Neutrophil (primary cell): ENCODE results near the gene ABCA3.

Source experiments
- H3K27ac ChIP-seq: fragments of 200-600 bp; sonication (generic); 2 replicates; pipeline ENCODE4 v1.5.1; 2016; ENCODE audit warnings: mild to moderate bottlenecking, moderate library complexity
- H3K27me3 ChIP-seq: fragments of 200-600 bp; sonication (generic); 2 replicates; pipeline ENCODE4 v1.6.0; 2016; ENCODE audit warnings: mild to moderate bottlenecking
- H3K36me3 ChIP-seq: fragments of 200-600 bp; sonication (generic); 2 replicates; pipeline ENCODE4 v1.5.1; 2017
- H3K4me1 ChIP-seq, 2 experiments: fragments of 200-600 bp in 1 of 2; sonication (generic) in 1 of 2; 1 replicate in 1 of 2; 2 replicates in 1 of 2; pipeline versions ENCODE4 v1.5.1 to v1.6.1; 2013 to 2016; ENCODE audit warnings: low read depth in 1 of 2, low read length in 1 of 2, mild to moderate bottlenecking in 1 of 2, moderate library complexity in 1 of 2; ENCODE audit not compliant: control insufficient read depth in 1 of 2, insufficient read depth in 1 of 2
- H3K4me3 ChIP-seq, 2 experiments: fragments of 200-600 bp in 1 of 2; sonication (generic) in 1 of 2; 1 replicate in 1 of 2; 2 replicates in 1 of 2; pipeline ENCODE4 v1.5.1; 2013 to 2016; ENCODE audit warnings: low read depth in 1 of 2, low read length in 1 of 2, mild to moderate bottlenecking in 1 of 2, moderate library complexity in 1 of 2
- H3K9me3 ChIP-seq: fragments of 200-600 bp; sonication (generic); 2 replicates; pipeline ENCODE4 v1.5.1; 2016
- TF ChIP-seq, protein P1 (sequence below): fragments of 200-600 bp; sonication (generic); IDR thresholded peaks from 2 replicates; pipeline ENCODE4 v1.5.1; 2016; ENCODE audit warnings: antibody characterized with exemption

ABCA3 gene

GRCh38 chr16:2331199-2331930, 9.2 kb downstream of the ABCA3 start:
- H3K4me3 ChIP-seq: no peak overlapping the region
- no peaks in the 10 kb centered on the region for H3K9me3 ChIP-seq
- TF ChIP-seq, protein P1, sequence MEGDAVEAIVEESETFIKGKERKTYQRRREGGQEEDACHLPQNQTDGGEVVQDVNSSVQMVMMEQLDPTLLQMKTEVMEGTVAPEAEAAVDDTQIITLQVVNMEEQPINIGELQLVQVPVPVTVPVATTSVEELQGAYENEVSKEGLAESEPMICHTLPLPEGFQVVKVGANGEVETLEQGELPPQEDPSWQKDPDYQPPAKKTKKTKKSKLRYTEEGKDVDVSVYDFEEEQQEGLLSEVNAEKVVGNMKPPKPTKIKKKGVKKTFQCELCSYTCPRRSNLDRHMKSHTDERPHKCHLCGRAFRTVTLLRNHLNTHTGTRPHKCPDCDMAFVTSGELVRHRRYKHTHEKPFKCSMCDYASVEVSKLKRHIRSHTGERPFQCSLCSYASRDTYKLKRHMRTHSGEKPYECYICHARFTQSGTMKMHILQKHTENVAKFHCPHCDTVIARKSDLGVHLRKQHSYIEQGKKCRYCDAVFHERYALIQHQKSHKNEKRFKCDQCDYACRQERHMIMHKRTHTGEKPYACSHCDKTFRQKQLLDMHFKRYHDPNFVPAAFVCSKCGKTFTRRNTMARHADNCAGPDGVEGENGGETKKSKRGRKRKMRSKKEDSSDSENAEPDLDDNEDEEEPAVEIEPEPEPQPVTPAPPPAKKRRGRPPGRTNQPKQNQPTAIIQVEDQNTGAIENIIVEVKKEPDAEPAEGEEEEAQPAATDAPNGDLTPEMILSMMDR: no peak
- H3K27me3 ChIP-seq: peaks cover 26% of the 10 kb centered on the region
- no peak overlapping the region for H3K27ac ChIP-seq
- H3K36me3 ChIP-seq: no peaks in the 10 kb centered on the region
- H3K4me1 ChIP-seq: no peaks in the 10 kb centered on the region

GRCh38 chr16:2329532-2329931, 11.0 kb downstream of the ABCA3 start:
- no peak overlapping the region for H3K27ac ChIP-seq
- no peak overlapping the region for H3K4me3 ChIP-seq
- no peaks in the 10 kb centered on the region for H3K9me3 ChIP-seq
- TF ChIP-seq, protein P1: no peak
- H3K4me1 ChIP-seq: no peaks in the 10 kb centered on the region
- peaks cover 18% of the 10 kb centered on the region for H3K27me3 ChIP-seq
- no peaks in the 10 kb centered on the region for H3K36me3 ChIP-seq

DNA sequence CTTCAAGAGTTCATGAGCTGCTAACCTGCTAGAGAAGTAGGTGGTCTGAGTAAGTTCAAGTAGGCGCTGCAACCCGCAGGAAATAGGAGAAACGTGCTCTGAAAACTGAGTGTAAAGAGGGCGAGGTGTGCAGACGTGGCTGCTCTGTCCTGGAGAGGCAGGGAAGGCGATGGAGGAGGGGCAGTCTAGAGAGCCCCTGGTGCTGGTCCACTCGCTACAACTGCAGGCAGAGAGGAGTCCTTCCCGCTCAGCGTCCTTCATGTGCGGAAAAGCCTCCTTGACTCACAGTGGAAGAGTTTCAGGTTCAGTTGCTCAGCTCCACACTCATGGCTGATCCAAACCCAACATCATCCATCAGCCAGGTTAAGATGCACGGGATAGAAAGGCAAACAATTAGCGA, 12.1 kb downstream of the ABCA3 start:
- Histone ChIP-seq H3K4me1 (no peaks in the 10 kb centered on the region), H3K4me3 (no peak overlapping the region), H3K27me3 (peaks cover 15% of the 10 kb centered on the region), H3K9me3 (no peaks in the 10 kb centered on the region), H3K27ac (no peak overlapping the region), H3K36me3 (no peaks in the 10 kb centered on the region)
- TF ChIP-seq, protein P1: no peak

- no peak overlapping the region for H3K27ac ChIP-seq
- H3K27me3 ChIP-seq: peaks cover 4% of the 10 kb centered on the region
- no peaks in the 10 kb centered on the region for H3K9me3 ChIP-seq
- no peak overlapping the region for H3K4me3 ChIP-seq
- no peaks in the 10 kb centered on the region for H3K36me3 ChIP-seq
- TF ChIP-seq, protein P1: no peak
- H3K4me1 ChIP-seq: no peaks in the 10 kb centered on the region
Measured at GRCh38 chr16:2326191-2326590, 14.3 kb downstream of the ABCA3 start.

- H3K4me1 ChIP-seq: no peaks in the 10 kb centered on the region
- H3K27me3 ChIP-seq: peaks cover 4% of the 10 kb centered on the region
- H3K4me3 ChIP-seq: no peak overlapping the region
- H3K27ac ChIP-seq: no peak overlapping the region
- H3K9me3 ChIP-seq: no peaks in the 10 kb centered on the region
- TF ChIP-seq, protein P1: no peak
- no peaks in the 10 kb centered on the region for H3K36me3 ChIP-seq
Measured at GRCh38 chr16:2325791-2326190, 14.7 kb downstream of the ABCA3 start.
